NT2/D1 (cell line): Measurements from ENCODE around the gene AMZ2.

Experiments used
- YY1 ChIP-seq: IDR thresholded peaks from 2 replicates; pipeline ENCODE4 v1.6.1; 2011; ENCODE audit not compliant: insufficient read length, insufficient read depth
- ZNF274 ChIP-seq: IDR thresholded peaks from 2 replicates; pipeline ENCODE4 v1.6.1; 2011; ENCODE audit warnings: mild to moderate bottlenecking, low read depth, low read length

DNA sequence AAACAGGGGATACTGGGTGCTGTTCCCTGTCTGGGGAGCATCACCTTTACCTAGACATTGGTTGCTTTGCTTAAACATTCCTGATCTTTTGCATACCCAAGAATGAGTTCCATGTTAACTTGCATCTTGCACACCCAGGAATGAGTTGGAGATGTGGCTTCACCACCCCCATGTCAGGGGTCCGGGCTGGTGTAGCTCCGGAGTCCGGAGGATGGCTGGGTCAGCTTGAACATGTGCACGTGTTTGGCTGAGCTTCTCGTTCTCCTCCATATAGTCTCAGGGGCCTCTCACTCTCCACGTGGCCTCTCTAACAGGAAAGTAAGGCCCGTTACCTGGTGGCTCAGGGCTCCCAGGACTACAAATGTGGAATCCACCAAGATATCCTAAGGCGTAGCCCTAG lies 18.2 kb upstream of the AMZ2 start:
- TF ChIP-seq YY1 (no peak), ZNF274 (no peak)
